H9 (cell line): ENCODE measurements around the gene TSPAN9. TPM values are rescaled to one million over a fixed set of nuclear protein-coding genes. Genes with fewer than 3 reads are reported as not detected.
A peak's percentile ranks its signal among the peaks of the same experiment; 100 is the strongest.

Source experiments
- DNase-seq: peaks from one replicate; pipeline ENCODE4 v3.0.0-alpha.2; 2017
- H2AFZ ChIP-seq: one replicate; pipeline ENCODE4 v1.6.1; 2013; ENCODE audit warnings: mild to moderate bottlenecking, low read length, control low read depth, moderate library complexity
- H2AK5ac ChIP-seq: 2 replicates; pipeline ENCODE4 v1.6.1; 2013; ENCODE audit warnings: low read length, control low read depth, mixed read lengths; ENCODE audit not compliant: insufficient read length
- H2BK120ac ChIP-seq: one replicate; pipeline ENCODE4 v1.6.1; 2013; ENCODE audit warnings: low read depth, mild to moderate bottlenecking, low read length, control low read depth, inconsistent platforms; ENCODE audit not compliant: poor library complexity, severe bottlenecking
- H2BK12ac ChIP-seq: 2 replicates; pipeline ENCODE4 v1.6.1; 2013; ENCODE audit warnings: low read length, control low read depth, mixed read lengths, low read depth; ENCODE audit not compliant: insufficient read length
- H2BK15ac ChIP-seq: 2 replicates; pipeline ENCODE4 v1.6.1; 2013; ENCODE audit warnings: low read depth, low read length, control low read depth
- H2BK20ac ChIP-seq: one replicate; pipeline ENCODE4 v1.6.1; 2013; ENCODE audit warnings: low read depth, mild to moderate bottlenecking, low read length, control low read depth, inconsistent platforms; ENCODE audit not compliant: poor library complexity, severe bottlenecking
- H2BK5ac ChIP-seq: 2 replicates; pipeline ENCODE4 v1.6.1; 2013; ENCODE audit warnings: low read length, control low read depth, mixed read lengths; ENCODE audit not compliant: insufficient read length
- H3K14ac ChIP-seq: 2 replicates; pipeline ENCODE4 v1.6.1; 2013; ENCODE audit warnings: low read length, control low read depth; ENCODE audit not compliant: insufficient read depth
- H3K18ac ChIP-seq: 2 replicates; pipeline ENCODE4 v1.6.1; 2013; ENCODE audit warnings: low read depth, mild to moderate bottlenecking, mixed read lengths, low read length, control low read depth; ENCODE audit not compliant: insufficient read length
- H3K23ac ChIP-seq: 2 replicates; pipeline ENCODE4 v1.6.1; 2013; ENCODE audit warnings: low read length, control low read depth, mixed read lengths, low read depth; ENCODE audit not compliant: insufficient read length
- H3K23me2 ChIP-seq: 2 replicates; pipeline ENCODE4 v1.6.1; 2013; ENCODE audit warnings: low read depth, mild to moderate bottlenecking, mixed read lengths, low read length, control low read depth; ENCODE audit not compliant: insufficient read length, poor library complexity, severe bottlenecking
- H3K27ac ChIP-seq: 2 replicates; pipeline ENCODE4 v1.5.1; 2013; ENCODE audit warnings: low read length, control low read depth, mixed read lengths, low read depth; ENCODE audit not compliant: insufficient read length
- H3K27me3 ChIP-seq: 2 replicates; pipeline ENCODE4 v1.6.1; 2013; ENCODE audit warnings: low read length, control low read depth, inconsistent platforms; ENCODE audit not compliant: insufficient read depth
- H3K4ac ChIP-seq: 2 replicates; pipeline ENCODE4 v1.6.1; 2013; ENCODE audit warnings: low read depth, mild to moderate bottlenecking, control low read depth, inconsistent platforms, low read length, moderate library complexity
- H3K4me1 ChIP-seq: 2 replicates; pipeline ENCODE4 v1.6.1; 2013; ENCODE audit warnings: low read length, control low read depth, inconsistent platforms; ENCODE audit not compliant: insufficient read depth
- H3K4me2 ChIP-seq: 2 replicates; pipeline ENCODE4 v1.6.1; 2013; ENCODE audit warnings: low read length, control low read depth, mixed read lengths; ENCODE audit not compliant: insufficient read length, insufficient read depth
- H3K56ac ChIP-seq: 2 replicates; pipeline ENCODE4 v1.6.1; 2013; ENCODE audit warnings: low read depth, mild to moderate bottlenecking, mixed read lengths, low read length, control low read depth; ENCODE audit not compliant: insufficient read length
- H3K79me1 ChIP-seq: 2 replicates; pipeline ENCODE4 v1.6.1; 2013; ENCODE audit warnings: low read depth, mild to moderate bottlenecking, moderate library complexity, low read length, control low read depth, inconsistent platforms; ENCODE audit not compliant: insufficient read depth, poor library complexity, severe bottlenecking
- H3K79me2 ChIP-seq: 2 replicates; pipeline ENCODE4 v1.6.1; 2013; ENCODE audit warnings: low read length, control low read depth, inconsistent platforms; ENCODE audit not compliant: insufficient read depth
- H3K9ac ChIP-seq: 2 replicates; pipeline ENCODE4 v1.6.1; 2013; ENCODE audit warnings: low read length, control low read depth, mixed read lengths; ENCODE audit not compliant: insufficient read length; ENCODE audit errors: extremely low read depth
- H3K9me3 ChIP-seq: one replicate; pipeline ENCODE4 v1.6.1; 2013; ENCODE audit warnings: low read depth, low read length, inconsistent platforms; ENCODE audit not compliant: control insufficient read depth
- H3T11ph ChIP-seq: one replicate; pipeline ENCODE4 v1.6.1; 2013; ENCODE audit warnings: mild to moderate bottlenecking, low read length, control low read depth, inconsistent platforms
- H4K20me1 ChIP-seq: one replicate; pipeline ENCODE4 v1.6.1; 2013; ENCODE audit not compliant: control insufficient read depth, insufficient read length, insufficient read depth
- H4K5ac ChIP-seq: 2 replicates; pipeline ENCODE4 v1.6.1; 2013; ENCODE audit warnings: low read depth, mild to moderate bottlenecking, mixed read lengths, low read length, control low read depth; ENCODE audit not compliant: insufficient read length
- H4K8ac ChIP-seq: replicated peaks from 2 replicates; pipeline ENCODE4 v1.6.1; 2013; ENCODE audit warnings: low read length, control low read depth, mixed read lengths, low read depth; ENCODE audit not compliant: insufficient read length
- H4K91ac ChIP-seq: 2 replicates; pipeline ENCODE4 v1.6.1; 2013; ENCODE audit warnings: low read depth, mild to moderate bottlenecking, moderate library complexity, mixed read lengths, low read length, control low read depth; ENCODE audit not compliant: insufficient read length
- H3K27ac Mint-ChIP-seq, 3 experiments: 2 replicates in 2 of 3; 3 replicates in 1 of 3; pipeline ENCODE4 v1.8.0; 2020 to 2021; ENCODE audit warnings: mixed read lengths in 3 of 3, mild to moderate bottlenecking in 1 of 3, moderate library complexity in 1 of 3
- H3K27me3 Mint-ChIP-seq: 2 replicates; pipeline ENCODE4 v1.8.0; 2021; ENCODE audit warnings: low read depth, mild to moderate bottlenecking, moderate library complexity, mixed read lengths
- H3K36me3 Mint-ChIP-seq, 3 experiments: 2 replicates in 2 of 3; 3 replicates in 1 of 3; pipeline ENCODE4 v1.8.0; 2020 to 2021; ENCODE audit warnings: low read depth in 3 of 3, mixed read lengths in 3 of 3; ENCODE audit not compliant: insufficient read depth in 1 of 3
- H3K4me1 Mint-ChIP-seq, 2 experiments: 2 replicates each; pipeline ENCODE4 v1.8.0; 2020; ENCODE audit warnings: mixed read lengths in 2 of 2
- H3K4me3 Mint-ChIP-seq, 2 experiments: 2 replicates in 1 of 2; 3 replicates in 1 of 2; pipeline ENCODE4 v1.8.0; 2020 to 2021; ENCODE audit warnings: mild to moderate bottlenecking in 2 of 2, mixed read lengths in 2 of 2, moderate library complexity in 1 of 2
- H3K9me3 Mint-ChIP-seq, 2 experiments: 2 replicates in 1 of 2; 3 replicates in 1 of 2; pipeline ENCODE4 v1.8.0; 2020; ENCODE audit warnings: mild to moderate bottlenecking in 2 of 2, mixed read lengths in 2 of 2, moderate library complexity in 1 of 2
- WGBS: extraction: QIAGEN DNeasy Blood & Tissue Kit; methylation state at CpG from one replicate; pipeline ENCODE4 v1.1.7; 2013; ENCODE audit warnings: missing lambda C conversion rate, low lambda C conversion rate, mixed read lengths; ENCODE audit not compliant: insufficient read length; ENCODE audit errors: extremely low coverage; 5-methylcytosine and 5-hydroxymethylcytosine counted together
- total RNA-seq: library from RNA; stranded (reverse); gene quantifications from 2 replicates; pipeline ENCODE4 v1.2.1, GENCODE V29; 2021
- TF ChIP-seq, protein P1 (sequence below): fragments of 200-600 bp; sonication (generic); conservative IDR thresholded peaks from 3 replicates; pipeline ENCODE4 v1.8.0; 2021; ENCODE audit warnings: antibody characterized with exemption, mild to moderate bottlenecking

TSPAN9 gene
- total RNA-seq, 1 experiment from 2014 or later = 19.0 TPM

DNA sequence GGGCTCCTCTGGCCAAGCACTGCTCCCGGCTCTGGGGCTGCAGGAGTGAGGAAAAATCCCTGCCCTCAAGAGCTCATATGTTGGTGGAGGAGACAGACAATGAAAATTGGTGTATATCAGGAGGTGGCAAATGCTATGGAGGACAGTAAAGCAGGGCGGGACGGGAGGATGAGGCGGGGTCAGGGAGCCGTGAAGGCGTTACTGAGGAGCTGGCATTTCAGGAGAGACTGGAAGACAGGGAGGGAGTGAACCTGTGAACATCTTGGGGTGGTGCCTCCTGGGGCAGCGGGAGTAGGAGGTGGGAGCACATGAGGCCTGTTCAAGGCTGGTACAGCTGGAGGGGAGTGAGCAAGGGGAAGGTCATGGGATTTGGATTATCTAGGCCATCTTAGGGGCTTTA lies 26.6 kb downstream of the TSPAN9 start:
- Histone ChIP-seq H3K9ac (no peak overlapping the region), H3K14ac (no peak overlapping the region), H3K9me3 (no peaks in the 10 kb centered on the region), H2AK5ac (no peak overlapping the region), H4K20me1 (peaks cover 3% of the 10 kb centered on the region), H2BK20ac (no peak overlapping the region), H3K23me2 (no peaks in the 10 kb centered on the region), H3K4me1 (no peaks in the 10 kb centered on the region), H2BK15ac (no peak overlapping the region), H3K4ac (no peak overlapping the region), H4K5ac (no peak overlapping the region), H3K79me2 (no peaks in the 10 kb centered on the region), H2AFZ (no peak overlapping the region), H3K27me3 (no peaks in the 10 kb centered on the region), H4K91ac (no peak overlapping the region), H3K18ac (no peak overlapping the region), H3K79me1 (no peaks in the 10 kb centered on the region), H2BK12ac (no peak overlapping the region), H3K56ac (no peak overlapping the region), H3K23ac (no peak overlapping the region), H4K8ac (no peak overlapping the region), H3K27ac (no peak overlapping the region), H3K4me2 (no peak overlapping the region), H3T11ph (no peak overlapping the region), H2BK120ac (no peak overlapping the region), H2BK5ac (no peak overlapping the region)
- no peaks in the 10 kb centered on the region for H3K9me3 Mint-ChIP-seq
- H3K27me3 Mint-ChIP-seq = no peaks in the 10 kb centered on the region
- H3K4me1 Mint-ChIP-seq = peaks cover 29 to 41% of the 10 kb centered on the region in 2 experiments
- no peak overlapping the region for H3K4me3 Mint-ChIP-seq
- WGBS = no CpG with 5 or more reads among the region's 7 CpGs
- H3K27ac Mint-ChIP-seq = peak overlapping the region; percentile 41 to 82 (median 58); a peak in 4 of 7 replicates
- peaks cover 0 to 2% (median 0%) of the 10 kb centered on the region in 3 experiments; a peak in 1 of 7 replicates for H3K36me3 Mint-ChIP-seq
- DNase-seq = no peak
- TF ChIP-seq, protein P1, sequence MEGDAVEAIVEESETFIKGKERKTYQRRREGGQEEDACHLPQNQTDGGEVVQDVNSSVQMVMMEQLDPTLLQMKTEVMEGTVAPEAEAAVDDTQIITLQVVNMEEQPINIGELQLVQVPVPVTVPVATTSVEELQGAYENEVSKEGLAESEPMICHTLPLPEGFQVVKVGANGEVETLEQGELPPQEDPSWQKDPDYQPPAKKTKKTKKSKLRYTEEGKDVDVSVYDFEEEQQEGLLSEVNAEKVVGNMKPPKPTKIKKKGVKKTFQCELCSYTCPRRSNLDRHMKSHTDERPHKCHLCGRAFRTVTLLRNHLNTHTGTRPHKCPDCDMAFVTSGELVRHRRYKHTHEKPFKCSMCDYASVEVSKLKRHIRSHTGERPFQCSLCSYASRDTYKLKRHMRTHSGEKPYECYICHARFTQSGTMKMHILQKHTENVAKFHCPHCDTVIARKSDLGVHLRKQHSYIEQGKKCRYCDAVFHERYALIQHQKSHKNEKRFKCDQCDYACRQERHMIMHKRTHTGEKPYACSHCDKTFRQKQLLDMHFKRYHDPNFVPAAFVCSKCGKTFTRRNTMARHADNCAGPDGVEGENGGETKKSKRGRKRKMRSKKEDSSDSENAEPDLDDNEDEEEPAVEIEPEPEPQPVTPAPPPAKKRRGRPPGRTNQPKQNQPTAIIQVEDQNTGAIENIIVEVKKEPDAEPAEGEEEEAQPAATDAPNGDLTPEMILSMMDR = no peak
